PC-9 (cell line): Measurements from ENCODE around the gene UBE4B.
"Not testable (repeated sequence)": the region's sequence is repeated elsewhere in the genome, so short reads cannot be mapped to it uniquely, and the experiment has no call there.

ENCODE experiments used
- EZH2 ChIP-seq: fragments of 200-600 bp; sonication (generic); IDR thresholded peaks from 2 replicates; pipeline ENCODE4 v1.8.0; 2017; ENCODE audit warnings: antibody characterized with exemption, low read depth
- TF ChIP-seq, protein P1 (sequence below): fragments of 200-600 bp; sonication (generic); conservative IDR thresholded peaks from 2 replicates; pipeline ENCODE4 v1.6.1; 2017; ENCODE audit warnings: mixed run types, antibody characterized with exemption, mild to moderate bottlenecking, moderate library complexity

DNA sequence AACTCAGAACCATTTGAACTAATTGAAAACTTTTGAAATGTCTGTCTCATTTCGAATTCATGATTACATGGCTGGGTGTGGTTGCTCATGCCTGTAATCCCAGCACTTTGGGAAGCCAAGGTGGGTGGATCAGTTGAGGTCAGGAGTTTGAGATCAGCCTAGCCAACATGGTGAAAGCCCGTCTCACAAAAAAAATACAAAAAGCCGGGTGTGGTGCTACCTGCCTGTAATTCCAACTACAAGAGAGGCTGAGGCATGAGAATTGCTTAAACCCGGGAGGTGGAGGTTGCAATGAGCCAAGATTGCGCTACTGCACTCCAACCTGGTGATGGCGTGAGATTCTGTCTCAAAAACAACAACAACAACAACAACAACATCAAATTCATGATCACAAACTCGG lies 40.6 kb downstream of the UBE4B start:
- TF ChIP-seq, protein P1, sequence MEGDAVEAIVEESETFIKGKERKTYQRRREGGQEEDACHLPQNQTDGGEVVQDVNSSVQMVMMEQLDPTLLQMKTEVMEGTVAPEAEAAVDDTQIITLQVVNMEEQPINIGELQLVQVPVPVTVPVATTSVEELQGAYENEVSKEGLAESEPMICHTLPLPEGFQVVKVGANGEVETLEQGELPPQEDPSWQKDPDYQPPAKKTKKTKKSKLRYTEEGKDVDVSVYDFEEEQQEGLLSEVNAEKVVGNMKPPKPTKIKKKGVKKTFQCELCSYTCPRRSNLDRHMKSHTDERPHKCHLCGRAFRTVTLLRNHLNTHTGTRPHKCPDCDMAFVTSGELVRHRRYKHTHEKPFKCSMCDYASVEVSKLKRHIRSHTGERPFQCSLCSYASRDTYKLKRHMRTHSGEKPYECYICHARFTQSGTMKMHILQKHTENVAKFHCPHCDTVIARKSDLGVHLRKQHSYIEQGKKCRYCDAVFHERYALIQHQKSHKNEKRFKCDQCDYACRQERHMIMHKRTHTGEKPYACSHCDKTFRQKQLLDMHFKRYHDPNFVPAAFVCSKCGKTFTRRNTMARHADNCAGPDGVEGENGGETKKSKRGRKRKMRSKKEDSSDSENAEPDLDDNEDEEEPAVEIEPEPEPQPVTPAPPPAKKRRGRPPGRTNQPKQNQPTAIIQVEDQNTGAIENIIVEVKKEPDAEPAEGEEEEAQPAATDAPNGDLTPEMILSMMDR, result not testable (repeated sequence)
- TF ChIP-seq EZH2, result not testable (repeated sequence)
